GM19025 (cell line): Measurements from ENCODE around the gene SLC23A2.

ENCODE experiments used
- ATAC-seq: cut with Tn5 transposase; IDR thresholded peaks from one replicate; pipeline ENCODE4 v1.9.1; 2021; ENCODE audit warnings: mild to moderate bottlenecking, low read depth, moderate library complexity; ENCODE audit not compliant: unreplicated experiment

Gene SLC23A2

GRCh38 chr20:4830696-4831095 lies 170.6 kb downstream of the SLC23A2 start:
- ATAC-seq, result no peak

GRCh38 chr20:4830259-4830658 lies 171.1 kb downstream of the SLC23A2 start:
- ATAC-seq, result no peak

- no peak for ATAC-seq
Observed at GRCh38 chr20:4829514-4830215, 171.6 kb downstream of the SLC23A2 start.

GRCh38 chr20:4828830-4829513 lies 172.3 kb downstream of the SLC23A2 start:
- ATAC-seq, result no peak

- no peak for ATAC-seq
Observed at GRCh38 chr20:4821590-4821989, 179.7 kb downstream of the SLC23A2 start.

GRCh38 chr20:4820806-4821518 lies 180.3 kb downstream of the SLC23A2 start:
- no peak for ATAC-seq

GRCh38 chr20:4819901-4820300 lies 181.4 kb downstream of the SLC23A2 start:
- ATAC-seq, result no peak

GRCh38 chr20:4817230-4817671 lies 184.1 kb downstream of the SLC23A2 start:
- ATAC-seq, result no peak

GRCh38 chr20:4815628-4816027 lies 185.7 kb downstream of the SLC23A2 start:
- no peak for ATAC-seq

GRCh38 chr20:4814696-4815252 lies 186.5 kb downstream of the SLC23A2 start:
- peak; percentile 50 for ATAC-seq

- ATAC-seq, result peak; percentile 28
Observed at GRCh38 chr20:4813863-4814695, 187.2 kb downstream of the SLC23A2 start.

- ATAC-seq, result peak; percentile 19
Observed at GRCh38 chr20:4813076-4813862, 188.0 kb downstream of the SLC23A2 start.

GRCh38 chr20:4812641-4813075 lies 188.7 kb downstream of the SLC23A2 start:
- ATAC-seq, result peak; percentile 8

GRCh38 chr20:4812216-4812615 lies 189.1 kb downstream of the SLC23A2 start:
- ATAC-seq, result no peak

GRCh38 chr20:4811661-4812181 lies 189.6 kb downstream of the SLC23A2 start:
- ATAC-seq, result no peak

- no peak for ATAC-seq
Observed at GRCh38 chr20:4811257-4811656, 190.1 kb downstream of the SLC23A2 start.

- no peak for ATAC-seq
Observed at GRCh38 chr20:4810426-4811019, 190.8 kb downstream of the SLC23A2 start.

- ATAC-seq, result peak; percentile 23
Observed at GRCh38 chr20:4809707-4810106, 191.6 kb downstream of the SLC23A2 start.

- no peak for ATAC-seq
Observed at GRCh38 chr20:4808872-4809271, 192.4 kb downstream of the SLC23A2 start.
